NCI-H460 (cell line): ENCODE data around the gene ANXA6. TPM values are rescaled to one million over a fixed set of nuclear protein-coding genes. Genes with fewer than 3 reads are reported as not detected.

ENCODE experiments used
- DNase-seq: peaks from one replicate; pipeline ENCODE4 v3.0.0-alpha.2; 2016; ENCODE audit warnings: low read depth; ENCODE audit errors: extremely low read depth
- total RNA-seq: library from RNA; depleted of rRNA; stranded (reverse); fragments of >200 nt; shearing (Covaris generic); gene quantifications from 2 replicates; pipeline ENCODE4 v1.2.3, GENCODE V29; 2014

Gene ANXA6
- total RNA-seq, 1 experiment from 2014 or later: 30.6 TPM

DNA sequence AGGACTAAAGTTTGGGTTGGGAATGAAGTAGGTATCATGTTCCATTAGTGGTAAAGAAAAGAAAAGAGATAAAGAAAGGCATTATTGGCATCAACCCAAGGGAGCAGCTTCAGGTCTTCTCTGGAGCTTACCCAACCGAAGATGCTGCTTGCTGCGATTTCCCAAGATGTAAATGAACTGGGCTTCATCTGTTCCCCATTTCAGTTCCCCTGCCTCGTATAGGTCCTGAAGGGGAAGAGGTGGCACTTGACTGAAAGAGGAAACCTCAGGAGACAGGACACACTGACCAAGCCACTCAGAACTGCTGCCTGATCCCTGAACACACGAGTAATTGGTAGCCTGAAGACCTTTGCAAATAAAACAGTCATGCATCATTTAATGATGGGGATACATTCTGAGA, 24.6 kb downstream of the ANXA6 start:
- DNase-seq: no peak

DNA sequence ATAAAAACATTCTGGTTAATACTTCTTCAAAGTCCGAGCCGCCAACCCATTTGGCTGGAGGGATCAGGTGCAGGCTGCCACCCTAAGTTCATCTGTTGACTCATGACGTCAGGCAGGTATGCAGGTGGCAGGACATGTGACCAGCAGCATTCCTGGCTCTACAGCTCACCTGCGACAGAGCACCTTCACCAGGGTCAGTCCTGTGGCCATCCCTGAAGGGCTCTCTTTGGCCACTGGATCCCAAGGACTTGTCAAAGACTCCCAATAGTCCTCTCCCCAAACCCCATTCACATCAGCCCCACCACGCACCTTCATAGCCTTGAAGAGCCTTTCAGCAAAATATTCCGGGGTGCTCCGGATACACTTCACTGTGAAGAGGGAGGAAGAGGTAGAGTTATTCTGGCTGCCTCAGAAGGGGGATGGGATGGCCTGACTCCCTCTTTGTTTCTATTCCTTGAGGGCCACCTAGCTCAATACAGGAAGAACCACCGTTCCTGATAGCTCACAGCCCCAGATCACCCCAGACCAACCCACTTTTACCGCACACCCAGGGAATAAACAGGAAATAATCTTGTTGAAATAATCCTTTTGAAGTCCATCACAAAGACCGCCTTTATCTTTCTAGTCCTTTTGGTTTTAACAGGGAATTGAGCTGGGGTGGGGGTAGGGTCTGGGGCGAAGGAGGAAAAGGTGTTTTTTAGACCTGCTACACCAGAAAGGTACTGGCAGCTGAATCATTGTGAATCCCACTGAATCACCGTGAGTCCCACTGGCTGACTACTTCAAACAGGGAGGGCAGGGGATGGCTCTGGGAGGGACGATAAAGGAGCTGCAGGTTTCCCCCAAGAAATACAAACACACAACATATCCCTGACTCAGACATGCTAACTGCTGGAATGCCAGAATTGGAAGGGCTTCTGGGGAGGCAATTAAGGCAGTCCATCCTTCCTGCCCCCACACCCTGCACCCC, 26.4 kb downstream of the ANXA6 start:
- no peak for DNase-seq

DNA sequence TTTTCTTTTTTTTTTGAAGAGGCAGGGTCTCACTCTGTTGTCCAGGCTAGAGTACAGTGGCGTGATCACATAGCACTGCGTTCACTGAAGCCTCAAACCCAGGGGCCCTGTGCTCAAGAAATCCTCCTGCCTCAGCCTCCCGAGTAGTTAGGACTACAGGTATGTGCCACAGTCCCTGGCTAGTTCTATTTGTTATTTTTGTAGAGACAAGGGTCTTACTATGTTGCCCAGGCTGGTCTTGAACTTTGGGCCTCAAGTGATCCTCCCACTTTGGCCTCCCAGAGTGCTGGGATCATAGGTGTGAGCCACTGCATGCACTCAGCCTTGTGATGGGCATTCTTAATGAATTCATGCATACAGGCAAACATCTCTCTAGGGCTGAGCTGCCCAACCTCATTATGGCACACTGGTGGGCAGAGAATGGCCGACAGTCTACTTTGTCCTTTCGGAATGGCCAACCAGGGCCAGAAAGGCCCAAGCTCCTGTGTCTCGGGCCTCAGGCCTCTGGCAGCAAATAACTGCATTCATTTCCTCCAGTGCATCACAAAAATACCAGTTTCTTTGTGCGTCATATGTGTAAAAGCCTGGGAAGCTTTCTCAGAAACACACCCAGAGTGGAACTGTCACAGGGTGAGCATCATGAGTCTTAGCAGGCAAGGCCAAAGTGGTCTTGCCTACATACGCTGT, 27.2 kb downstream of the ANXA6 start:
- DNase-seq: no peak

DNA sequence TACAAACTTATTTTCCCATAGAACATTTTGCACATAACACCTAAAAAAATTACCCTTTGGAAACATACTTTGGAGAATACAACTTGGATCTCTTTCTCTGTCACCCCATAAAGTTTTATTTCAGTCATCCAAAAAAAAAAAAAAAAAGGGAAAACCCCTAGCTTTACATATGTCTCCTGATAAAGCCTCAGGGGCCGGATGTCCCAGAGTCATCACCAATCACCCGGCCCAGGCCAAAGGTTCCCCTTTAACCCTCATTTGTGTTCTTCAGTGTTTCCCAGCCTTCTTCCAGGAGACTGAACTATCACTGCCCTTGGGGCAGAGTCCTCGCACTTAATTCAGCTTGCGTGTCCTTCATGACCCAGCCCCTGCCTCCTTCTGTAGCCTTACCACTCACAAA, 28.8 kb downstream of the ANXA6 start:
- DNase-seq: no peak

DNA sequence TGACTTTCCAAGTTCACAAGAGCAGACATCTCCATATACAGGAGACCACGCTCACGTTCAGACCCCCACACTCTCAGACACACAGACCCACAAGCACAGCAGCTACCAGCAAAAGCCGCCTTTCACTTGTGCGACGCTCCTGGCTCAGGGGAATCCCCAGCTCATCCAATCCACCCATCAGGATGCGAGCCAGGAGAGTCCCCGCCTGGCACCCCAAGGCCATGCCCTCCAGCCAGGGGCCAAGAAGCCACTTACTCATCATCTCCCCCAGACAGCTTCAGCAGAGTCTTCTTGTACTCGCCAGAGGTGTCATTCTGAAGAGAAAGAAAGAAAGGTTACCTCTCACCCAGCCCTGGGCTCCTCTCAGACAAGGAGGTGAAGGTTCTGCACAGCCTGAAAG, 29.7 kb downstream of the ANXA6 start:
- no peak for DNase-seq

DNA sequence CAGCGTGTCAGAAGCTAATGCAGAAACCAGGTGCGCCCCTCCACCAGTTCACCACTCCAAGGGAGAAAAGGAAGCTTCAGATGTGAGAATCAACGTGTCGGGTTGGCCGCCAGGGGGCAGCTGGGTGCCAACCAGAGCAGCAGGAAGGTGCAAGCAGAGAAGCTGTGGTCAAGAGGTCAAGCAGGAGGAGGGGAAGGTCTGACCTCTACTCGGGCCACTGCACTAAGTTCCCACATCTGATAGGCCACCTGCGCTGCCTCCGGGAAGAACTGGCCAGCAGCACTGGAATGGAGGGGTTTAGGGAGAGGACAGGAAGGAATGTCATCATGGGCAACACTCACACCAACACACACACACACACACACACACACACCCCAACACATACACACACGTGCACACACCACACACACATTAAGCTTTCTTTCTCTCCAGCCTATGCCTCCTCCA, 31.4 kb downstream of the ANXA6 start:
- DNase-seq: peak; percentile 65

DNA sequence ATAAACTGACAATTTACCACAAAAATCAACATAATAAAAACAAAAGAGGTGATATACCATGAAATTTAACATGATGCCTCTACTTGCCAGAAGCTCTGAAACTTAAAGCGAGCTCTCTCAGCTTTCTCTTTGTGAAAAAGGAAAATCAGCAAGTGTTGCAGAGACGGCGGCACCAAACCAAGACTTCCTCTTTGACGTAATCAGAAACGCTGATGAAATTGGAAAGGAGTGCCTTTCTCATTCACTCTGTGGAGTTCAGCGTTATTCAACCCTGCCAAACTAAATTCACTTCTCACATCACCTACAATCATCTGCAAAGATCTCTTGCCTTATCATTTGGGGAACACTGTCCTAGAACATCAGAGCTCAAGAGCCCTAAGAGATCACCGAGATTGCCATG, 32.2 kb downstream of the ANXA6 start:
- DNase-seq: no peak

DNA sequence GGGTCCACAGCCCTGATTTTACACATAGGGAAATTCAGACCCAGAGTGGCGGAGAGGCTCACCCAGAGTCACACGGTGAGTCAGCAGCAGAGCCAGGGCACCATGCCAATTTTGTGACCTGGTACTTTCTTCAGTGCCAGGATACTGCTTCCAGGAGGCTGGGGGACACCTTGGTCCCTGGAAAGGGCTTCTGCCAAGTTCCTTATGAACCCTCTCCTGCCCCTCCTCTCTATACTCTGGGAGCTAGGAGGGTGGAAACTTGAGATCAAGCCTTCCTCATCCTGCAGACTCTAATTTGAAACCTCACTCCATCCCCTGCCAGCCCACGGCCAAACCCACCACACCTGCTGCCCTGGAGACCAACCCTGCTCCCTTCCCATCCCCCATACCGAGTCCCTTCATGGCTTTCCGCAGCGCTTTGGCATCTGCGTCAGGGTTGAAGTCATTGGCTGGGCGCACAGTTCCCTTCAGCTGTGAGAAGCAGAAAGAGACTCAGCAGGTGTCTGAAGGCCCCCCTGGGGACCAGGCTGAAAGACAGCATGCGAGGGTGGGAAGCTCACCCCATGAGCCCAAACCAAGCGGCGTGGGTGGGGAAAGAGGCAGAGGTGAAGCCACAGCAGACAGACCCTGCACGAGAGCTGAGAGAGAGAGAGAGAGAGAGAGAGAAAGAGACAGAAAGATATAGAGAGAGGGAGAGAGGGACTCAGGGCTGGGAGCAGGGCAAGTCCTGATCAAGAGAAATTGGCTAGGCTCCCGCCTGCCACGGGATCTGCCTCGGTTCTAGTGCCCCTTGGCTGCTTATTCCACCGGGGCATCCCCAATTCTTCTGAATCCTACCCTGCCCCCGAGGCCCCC, 33.5 kb downstream of the ANXA6 start:
- DNase-seq: peak; percentile 20

DNA sequence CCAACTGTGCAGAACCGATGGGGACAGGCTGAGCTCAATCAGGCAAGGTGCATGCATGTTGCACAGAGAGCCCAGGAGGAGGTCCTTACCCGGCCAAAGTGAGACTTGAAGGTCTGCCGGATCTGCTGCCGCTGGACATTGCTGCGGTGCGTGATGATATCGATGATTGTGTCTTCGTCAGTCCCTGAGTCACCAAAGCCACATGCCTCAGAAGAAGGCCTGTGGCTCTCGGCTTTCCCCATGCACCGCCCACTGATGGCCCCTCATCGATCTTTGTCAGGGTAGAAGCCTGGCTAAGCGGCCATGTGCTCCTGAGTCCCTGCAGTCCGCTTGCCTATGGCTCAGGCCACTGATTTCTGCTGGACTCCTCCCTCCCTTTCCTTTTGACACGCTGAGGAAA, 34.8 kb downstream of the ANXA6 start:
- no peak for DNase-seq

DNA sequence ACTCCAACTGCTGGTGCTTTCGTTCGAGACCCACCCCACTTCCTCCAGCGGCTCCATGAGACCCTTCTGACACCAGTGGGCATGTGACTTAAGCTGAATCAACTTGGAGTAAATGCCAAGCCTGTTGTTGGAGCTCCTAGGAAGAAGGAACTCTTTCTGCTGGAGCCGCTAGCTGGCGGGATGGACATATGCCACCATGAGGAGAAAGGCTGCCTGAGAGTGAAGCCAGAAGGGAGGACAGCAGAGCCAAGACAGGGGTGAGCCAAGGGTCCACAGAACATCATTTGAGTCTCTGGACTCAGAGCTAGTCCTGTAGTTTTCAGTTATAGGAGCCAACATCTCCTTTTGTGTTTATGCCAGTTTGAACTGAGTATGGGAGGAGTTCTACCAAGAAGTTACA, 35.9 kb downstream of the ANXA6 start:
- no peak for DNase-seq

DNA sequence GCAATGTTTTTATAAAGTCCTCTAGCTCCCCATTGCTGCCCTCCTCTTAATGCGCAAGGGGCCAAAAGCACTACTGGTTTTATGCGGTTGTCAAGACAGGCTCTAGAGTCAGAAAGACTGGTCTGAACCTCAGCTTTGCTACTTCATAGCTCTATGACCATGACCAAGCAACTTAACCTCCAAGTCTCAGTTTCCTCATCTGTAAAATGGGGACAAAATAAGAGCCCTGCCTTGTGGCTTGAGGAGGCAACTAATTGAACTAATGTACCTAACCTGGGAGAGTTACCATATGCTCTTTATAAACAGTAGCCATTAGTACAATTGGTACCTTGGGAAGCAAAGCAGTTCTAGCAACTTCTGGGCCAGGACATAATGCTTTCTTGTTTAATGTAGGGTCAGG, 36.5 kb downstream of the ANXA6 start:
- DNase-seq: no peak

DNA sequence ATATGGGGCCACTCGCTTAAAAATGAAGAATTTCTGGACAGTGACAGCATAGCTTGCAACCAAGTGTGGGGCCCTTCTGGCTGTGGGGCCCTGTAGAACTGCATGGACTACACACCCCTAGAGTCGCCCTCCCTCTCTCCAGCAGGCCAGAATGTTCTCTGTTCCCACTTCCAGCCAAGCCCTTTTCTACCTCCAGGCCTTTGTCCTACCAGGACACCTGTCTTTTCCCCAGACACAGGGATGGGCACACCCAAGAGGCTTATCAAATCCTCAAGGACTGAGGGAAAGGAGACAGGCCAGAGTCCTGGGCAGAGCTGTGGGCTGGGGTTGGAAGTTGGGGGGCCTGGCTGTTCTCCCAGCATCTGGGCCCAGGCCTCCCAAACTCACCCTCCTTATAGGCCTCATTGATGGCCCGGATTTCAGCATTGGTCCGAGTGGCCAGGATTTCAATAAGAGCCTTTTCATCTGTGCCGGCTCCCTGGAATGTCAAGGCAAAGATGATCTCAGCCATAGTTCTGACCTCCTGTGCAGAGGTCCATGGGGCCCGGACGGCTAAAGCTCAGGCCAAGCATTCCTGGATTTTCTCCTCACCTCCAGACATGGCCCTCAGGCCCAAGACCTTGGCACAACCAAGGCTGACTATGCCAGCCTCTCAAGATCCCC, 38.5 kb downstream of the ANXA6 start:
- DNase-seq: no peak

DNA sequence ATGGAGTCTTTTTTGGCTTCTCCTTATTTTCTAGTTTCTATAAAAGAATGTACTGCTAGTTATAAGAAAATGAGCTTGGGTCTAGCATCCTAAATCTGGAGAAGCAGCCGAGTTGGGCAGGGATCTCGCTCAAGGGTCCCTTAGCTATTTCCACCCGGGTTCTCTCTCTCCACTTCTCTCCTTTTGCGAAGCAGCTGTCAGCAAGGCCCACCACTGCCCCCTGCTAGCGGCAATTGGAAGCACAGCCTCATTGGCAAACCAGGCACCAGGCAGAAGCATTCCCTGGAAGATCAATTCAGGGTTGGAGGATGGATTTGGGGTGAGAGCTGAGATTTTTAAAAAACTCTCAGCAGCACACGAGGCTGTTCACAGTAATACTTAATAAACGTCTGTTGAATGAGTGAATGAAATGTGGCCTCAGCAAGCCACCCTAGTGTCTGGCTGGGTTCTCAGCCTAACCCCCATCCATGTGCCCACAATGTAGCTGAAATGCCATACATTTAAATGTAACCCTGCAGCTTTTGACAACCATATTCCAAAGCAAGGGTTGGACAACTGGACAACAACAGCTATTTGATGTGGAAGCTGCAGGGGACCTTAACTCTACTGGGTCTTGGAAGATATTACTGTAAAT, 42.2 kb downstream of the ANXA6 start:
- peak; percentile 61 for DNase-seq

DNA sequence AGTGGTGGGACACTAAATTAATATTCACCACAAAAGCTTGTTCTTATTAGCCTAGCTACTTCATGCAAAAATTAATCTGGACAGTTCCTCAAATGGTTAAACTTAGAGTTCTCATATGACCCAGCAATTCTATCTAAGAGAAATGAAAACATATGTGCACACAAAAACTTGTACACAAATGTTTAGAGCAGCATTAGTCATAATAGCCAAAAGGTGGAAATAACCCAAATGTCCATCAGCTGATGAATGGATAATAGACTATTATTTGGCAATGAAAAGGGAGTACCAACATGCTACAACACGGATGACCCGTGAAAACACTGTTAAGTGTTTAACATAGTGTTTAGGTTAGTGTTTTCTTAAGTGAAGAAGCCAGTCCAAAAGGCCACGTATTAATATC, 43.9 kb downstream of the ANXA6 start:
- no peak for DNase-seq

DNA sequence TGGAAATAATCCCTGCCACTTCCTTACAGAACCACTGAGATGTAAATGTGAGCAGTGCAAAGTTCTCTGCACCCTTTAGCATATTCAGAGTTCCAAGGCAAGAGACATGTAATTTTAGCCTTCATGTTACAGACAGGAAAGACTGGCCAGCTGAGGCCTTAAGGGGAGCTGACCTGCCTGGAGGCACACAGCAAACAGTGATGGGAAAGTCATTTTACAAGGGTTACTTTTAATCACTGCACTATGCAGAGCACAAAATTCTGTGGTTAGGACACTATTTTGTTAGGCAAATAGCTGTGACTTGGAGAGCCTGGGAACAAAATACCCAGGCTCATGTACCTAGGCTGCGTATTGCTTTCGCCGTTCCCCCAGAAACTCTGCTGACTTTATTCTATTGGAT, 46.6 kb downstream of the ANXA6 start:
- DNase-seq: no peak

DNA sequence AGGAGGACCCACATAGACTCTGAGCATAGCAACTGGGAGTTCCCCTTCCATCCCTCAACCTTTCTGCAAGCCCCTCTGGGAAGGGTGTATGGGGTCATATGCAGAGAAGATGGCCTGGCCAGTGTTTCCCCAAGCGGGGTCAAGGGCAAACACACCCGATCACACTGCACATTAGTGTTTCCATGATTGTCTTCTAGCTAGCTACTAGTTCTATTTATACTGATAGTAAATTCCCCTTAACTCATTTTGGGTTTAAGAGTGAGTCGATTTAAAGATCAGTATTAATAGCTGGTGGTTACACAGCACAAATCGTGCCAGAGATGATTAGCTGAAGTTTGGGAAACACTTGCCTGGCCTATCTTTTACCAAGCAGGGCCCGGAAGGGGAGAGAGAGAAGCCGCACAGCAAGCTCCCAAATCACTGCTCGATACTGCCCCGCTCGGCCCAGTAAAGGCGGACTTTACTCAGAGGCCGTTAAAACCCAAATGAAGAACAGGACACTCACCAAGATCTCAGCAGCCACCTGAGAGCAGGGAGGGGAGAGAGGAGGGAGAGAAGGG, 47.4 kb downstream of the ANXA6 start:
- DNase-seq: no peak

DNA sequence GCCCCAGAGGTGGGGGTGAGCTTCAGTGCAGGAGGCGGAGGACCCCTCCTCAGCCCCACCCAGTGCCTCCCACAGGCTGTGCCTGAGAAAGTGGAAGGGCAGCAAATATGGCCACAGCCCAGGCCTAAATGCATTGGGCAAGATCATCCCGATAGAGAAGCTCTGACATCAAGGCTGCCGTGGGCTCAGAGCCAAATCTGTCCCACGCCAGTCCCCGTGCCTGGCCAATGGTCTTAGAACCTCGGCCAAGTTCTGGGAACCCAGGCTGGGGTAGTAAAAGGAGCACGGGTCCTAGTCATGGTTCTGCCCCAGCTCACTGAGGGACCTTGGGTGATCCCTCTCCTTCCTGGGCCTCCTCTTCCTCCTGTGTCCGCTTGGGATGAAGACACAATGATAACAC, 49.0 kb downstream of the ANXA6 start:
- no peak for DNase-seq

DNA sequence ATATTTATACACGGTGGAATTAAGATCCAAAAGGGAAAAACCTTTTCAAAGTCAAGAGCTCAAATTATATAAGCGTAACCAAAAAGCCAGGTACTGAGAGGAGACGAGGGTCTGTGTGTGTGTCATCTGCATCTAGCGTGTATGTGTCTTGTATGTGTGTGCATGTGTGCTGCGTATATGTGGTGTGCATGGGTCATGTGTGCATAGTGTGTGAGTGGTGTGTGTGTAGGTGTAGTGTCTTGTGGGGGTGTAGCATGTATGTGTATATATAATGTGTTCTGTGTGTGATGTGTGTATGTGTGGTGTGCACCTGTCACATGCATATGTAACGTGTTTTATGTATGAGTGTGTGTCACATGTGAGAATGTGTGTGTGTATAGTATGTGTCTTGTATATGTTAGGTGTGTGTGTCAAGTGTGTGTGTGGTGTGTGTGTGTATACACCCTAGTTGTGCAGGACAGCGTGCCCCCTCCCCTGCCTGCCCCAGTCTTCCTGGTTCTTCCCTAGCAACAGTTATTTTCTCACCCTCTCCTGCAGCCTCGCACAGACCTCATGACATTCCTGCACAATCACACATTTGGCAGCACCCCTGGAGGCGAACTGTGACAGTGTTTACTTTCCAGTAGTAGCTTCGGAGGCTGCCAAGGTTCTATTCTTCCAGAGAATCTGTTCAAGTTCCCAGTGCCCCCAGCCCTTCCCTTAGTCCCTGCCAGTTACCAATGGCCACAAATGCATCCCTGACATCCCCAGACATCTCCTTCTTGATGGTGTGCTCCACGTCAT, 49.6 kb downstream of the ANXA6 start:
- DNase-seq: no peak

DNA sequence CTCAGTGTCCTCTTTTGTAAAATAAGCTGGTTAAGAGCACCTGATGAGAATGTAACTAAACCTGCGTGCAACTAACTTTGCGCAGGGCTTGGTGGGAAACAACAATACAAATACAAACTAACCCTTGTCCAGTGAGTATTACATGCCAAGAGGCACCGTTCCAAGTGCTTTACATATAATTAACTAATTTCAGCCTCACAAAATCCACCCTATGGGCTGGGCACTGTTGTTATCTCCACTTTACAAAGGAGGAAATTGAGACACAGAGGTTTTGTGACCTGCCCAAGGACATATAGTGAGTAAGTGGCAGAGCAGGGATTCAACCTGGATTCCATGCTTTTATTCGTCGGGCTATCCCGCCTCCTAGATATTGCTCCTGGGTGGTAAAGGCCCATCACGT, 50.5 kb downstream of the ANXA6 start:
- no peak for DNase-seq
